Stimulated activated CD4-positive, alpha-beta T cell treated with anti-CD3 and anti-CD28 coated beads, Interleukin-12 subunit alpha, Interleukin-12 subunit beta, amount 100 ng/mL, for 24 hours (primary cell): ENCODE measurements around the gene FASN.
A peak's percentile ranks its signal among the peaks of the same experiment; 100 is the strongest.

Source experiments
- DNase-seq, 2 experiments: peaks; one replicate each; pipeline ENCODE4 v3.0.0-alpha.2; 2020; ENCODE audit warnings: low read depth in 2 of 2

Gene FASN

DNA sequence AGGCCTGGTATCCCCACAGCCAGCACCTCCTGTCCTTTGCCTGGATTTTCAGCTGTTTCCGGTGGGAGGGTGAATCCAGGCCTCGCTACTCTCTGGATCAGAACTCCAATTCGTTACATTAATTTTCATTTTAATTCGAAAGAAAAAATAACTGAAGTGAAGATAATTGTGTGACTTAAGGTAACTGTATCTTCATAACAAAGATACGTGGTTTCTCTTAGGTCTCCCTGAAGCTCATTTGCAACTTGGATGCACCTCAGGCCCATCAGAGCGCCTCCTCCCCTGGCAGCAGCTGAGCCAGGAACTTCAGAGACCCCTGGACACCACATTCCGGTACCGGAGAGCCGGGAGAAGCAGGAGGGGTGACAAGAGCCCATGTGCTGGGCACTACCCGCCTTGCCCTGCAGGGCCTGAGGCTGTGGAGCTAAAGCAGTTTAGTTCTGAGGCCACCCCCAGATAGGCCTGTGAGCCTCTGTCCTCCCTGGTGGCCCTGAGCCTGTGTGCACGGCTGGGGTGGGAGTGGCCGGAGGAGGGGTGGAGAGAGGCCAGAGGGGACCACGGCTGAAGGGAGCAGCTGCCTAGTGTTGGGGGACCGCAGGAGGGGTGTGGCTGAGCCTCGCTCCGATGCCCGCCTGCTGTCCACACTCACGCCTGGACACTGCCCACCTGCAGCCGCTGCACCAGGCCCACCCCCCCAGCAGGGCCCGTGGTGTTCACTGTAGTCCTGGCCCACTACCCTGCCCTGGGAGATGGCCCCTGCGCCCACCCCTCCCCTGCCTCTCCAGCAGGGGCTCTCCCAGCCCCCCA is 21.0 kb downstream of the FASN start:
- no peak for DNase-seq

DNA sequence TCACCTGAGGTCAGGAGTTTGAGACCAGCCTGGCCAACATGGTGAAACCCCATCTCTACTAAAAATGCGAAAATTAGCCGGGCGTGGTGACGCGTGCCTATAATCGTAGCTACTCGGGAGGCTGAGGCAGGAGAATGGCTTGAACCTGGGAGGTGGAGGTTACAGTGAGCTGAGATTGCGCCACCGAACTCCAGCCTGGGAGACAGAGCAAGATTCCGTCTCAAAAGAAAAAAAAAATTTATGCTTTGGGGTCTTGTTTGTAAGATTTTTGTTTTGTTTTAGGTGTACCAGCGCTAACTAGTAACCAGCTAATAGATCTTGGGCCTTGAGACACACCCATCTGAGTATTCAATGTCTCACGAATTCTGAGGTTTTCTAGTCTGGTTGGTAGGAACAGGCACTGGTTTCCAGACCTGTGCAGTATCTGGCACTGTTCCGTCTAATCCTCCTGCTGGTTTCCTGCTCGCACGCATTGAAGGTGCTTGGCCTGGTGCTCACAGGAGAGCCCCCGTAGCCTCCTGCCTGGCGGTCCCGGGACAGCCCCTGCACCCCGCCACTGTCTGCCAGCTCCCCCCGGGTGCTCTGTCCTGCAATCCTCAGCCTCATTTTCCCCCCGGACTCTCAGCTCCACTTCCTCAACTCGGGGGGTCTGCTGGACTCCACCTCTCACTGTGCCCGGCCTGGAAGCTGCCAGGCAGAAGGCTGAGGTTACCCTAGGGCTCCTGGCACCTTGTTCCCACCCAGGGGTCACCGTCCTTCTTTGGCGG is 21.8 kb downstream of the FASN start:
- DNase-seq, result no peak

DNA sequence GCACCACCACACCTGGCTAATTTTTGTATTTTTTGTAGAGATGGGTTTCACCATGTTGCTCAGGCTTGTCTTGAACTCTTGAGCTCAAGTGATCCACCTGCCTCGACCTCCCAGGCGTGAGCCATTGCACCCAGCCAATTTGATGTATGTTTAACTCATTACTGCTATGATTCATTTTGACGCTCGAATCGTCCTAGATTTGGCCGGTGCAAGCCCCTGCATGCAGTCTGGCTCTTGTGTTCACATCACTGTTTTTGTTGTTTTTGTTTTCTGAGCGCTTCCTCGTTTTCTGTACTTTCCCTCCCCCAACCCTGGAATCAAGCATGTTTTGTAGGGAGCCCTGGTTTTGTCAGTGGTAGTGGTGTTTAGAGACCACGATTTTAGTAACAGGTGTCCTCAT is 24.6 kb downstream of the FASN start:
- DNase-seq, result no peak

DNA sequence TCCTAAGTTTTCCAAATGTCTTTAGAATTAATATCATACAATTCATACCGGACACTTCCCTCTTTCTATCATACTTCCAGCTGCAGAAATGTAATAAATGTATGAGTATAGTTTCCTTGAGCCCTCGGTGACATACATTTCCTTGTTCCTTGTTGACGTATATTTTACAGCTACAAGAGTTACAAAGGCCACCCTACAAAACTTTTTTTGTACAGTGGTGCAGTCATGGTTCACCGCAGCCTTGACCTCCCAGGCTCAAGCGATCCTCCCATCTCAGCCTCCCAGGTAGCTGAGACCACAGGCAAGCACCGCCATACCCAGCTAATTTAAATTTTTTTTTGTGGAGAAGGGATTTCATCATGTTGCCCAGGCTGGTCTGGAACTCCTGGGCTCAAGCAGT is 25.2 kb downstream of the FASN start:
- no peak for DNase-seq

DNA sequence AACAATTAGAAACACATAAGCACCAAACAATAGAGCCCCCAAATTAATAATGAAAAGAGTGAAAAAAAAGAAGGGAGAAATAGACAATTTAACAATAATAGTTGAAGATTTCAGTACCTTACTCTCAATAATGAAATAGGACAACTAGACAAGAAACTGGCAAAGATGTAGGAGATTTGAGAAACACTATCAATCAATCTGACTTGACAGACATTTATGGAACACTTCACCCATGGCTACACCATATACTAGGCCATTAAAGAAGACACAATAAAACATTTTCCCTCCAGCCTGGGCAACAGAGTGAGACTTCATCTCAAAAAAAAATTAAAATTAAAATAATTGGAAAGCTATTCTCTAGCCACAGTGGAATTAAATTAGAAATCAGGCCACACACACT is 27.4 kb downstream of the FASN start:
- no peak for DNase-seq

DNA sequence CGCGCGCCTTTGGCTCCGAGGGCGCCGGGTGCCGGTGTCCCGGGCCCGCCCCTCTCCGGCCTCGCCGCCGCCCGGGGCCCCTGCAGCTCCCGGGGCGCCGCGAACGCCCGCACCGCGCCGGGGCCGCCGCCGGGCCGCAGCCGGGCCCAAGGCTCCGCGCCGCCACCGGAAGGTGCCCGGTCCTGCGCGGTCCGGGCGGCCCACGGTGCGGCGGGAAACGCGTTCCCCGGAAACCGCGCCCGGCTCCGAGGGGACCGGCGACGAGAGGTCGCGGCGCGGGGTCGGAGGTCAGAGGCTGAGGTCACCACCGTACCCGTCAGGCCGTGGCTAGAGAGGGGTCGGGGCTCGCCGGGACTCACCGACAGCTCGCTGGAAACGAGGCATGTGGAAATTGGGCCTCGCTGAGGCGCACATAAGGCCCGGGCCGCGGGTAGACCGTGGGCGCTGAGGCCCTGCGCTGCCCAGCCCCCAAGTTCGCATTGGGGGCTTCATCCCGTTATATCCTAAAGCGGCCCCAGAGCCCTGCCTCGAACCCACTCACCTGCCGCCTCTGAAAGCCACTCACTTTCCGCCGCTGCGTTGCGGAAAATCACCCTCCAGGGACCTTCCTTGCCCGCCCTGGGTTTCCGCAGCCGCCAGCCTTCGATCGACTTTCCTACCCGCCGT is 32.3 kb downstream of the FASN start, which contains the start of gene DUS1L:
TSS of gene DUS1L (minus strand) at position 167 of the 666 bp plus-strand sequence. CDS start 745 bp downstream, outside the sequence.
- DNase-seq, result peak; percentile 51 to 57

DNA sequence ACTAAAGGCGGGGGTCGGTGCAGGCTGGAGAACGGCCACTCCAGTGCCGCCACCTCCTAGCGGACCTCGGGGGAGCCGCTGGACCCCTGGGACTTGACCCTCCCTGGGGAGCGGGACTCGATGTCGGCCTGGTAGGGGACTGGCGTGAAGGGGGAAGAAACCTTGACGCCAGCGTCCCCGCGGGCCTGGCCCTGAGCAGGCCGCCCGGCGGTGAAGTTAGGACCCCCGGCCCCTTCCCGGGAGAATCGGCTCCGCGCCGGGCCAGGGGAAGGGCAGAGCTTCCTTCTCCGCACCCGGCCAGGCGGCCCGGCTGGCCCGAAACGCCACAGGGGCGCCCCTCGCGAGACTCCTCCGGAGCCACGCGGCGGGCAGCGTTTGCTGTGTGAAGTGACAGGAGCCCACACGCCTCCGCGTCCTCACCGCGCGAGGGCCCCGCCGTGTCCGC is 32.8 kb downstream of the FASN start:
- no peak for DNase-seq

DNA sequence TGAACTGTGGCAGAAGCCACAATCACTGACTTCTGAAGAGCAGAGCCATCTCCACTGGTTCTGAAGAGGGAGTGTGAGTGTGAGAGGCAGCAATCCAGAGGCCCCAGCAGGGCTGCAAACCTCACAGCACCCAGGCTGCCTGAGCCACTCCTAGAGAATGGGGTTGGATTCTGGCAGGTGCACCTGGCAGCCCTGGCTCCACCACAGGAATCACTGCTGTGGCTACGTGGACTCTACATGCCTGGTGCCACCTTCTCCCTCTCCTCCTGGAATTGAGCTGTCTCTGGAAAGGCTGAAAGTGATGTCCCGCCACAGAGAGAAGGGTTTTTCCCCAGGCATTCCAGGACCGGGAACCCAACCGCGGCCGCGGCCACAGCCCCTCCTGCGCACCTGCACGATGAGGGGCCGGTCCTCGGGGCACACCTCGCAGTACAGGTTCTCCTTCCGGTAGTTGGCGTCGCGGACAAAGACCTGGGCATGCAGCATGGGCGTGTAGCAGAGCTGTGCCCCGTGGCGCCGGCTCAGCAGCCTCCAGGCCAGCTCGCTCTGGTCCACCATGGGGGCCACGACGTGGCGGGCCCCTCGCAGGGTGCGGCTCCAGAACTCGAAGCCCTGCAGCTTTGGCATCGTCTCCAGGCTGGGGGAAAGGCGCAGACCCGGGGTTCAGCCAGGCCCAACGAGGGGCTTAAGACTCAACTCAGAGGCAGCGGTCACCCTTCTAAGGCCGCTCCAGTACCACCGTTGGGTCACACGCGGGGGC is 33.4 kb downstream of the FASN start:
- DNase-seq, result no peak

DNA sequence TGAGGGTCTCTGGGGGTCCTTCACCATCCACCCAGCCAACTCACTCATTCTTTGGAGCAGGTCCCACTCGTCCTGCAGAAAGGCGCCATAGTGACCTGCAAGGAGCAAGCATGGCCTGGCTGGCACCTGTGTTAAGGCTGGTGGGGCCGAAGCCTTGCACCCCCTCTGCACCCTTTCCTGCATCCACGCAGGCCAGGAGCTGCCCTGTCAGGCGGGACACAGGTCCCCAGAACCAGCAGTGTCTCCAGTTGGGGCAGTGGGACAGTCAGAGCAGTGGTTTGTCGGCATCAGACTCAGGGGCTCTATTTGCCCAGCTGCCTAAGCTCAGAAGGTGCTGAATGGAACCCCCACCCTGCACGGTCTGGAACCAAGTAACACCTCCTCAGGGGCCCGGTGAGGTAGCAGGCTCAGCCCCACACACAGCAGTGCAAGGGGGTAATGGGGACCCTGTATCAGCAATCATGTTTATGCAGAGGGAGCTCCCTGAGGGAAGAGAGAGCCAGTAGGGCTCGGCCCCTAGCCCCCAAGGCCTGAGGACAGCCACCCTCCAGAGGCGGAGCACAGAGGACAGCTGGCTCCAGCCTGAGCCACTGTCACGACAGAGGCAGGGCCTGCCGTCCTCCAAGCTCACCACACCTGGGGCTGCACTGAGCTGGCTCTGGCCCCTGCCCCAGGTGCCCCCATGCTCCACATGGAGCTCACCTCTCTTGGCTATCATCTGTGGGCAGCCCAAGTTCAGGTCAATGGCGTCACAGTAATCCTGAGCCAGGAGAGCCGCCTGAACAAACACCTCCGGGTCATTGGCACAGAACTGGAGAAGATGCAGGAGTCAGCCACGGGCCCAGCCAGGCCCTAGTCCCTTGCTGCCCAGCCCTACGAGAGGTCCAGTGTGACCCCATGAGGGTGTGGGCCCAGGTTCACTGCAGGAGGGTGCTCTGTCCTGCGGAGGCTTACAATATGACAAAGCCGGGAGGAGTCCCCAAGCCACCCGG is 34.3 kb downstream of the FASN start:
- no peak for DNase-seq

DNA sequence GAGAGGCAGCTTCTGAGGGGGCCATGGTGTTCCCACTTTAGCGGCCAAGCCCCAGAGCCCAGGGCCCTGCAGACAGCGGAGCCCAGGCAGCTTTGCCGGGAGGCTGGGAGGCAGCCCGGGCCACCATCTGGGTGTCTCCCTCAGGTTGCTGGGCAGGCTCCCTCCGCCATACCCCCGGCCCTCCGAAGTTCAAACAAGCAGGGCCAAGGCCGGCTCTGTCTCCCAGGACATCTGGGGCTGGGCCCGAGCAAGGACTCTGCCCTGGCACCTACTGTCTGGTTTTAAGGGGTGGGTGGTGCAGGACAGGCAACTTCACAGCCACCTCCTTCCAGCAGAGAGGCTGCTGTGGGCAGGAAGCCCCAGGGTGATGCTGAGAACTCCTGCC is 35.1 kb downstream of the FASN start:
- no peak for DNase-seq

DNA sequence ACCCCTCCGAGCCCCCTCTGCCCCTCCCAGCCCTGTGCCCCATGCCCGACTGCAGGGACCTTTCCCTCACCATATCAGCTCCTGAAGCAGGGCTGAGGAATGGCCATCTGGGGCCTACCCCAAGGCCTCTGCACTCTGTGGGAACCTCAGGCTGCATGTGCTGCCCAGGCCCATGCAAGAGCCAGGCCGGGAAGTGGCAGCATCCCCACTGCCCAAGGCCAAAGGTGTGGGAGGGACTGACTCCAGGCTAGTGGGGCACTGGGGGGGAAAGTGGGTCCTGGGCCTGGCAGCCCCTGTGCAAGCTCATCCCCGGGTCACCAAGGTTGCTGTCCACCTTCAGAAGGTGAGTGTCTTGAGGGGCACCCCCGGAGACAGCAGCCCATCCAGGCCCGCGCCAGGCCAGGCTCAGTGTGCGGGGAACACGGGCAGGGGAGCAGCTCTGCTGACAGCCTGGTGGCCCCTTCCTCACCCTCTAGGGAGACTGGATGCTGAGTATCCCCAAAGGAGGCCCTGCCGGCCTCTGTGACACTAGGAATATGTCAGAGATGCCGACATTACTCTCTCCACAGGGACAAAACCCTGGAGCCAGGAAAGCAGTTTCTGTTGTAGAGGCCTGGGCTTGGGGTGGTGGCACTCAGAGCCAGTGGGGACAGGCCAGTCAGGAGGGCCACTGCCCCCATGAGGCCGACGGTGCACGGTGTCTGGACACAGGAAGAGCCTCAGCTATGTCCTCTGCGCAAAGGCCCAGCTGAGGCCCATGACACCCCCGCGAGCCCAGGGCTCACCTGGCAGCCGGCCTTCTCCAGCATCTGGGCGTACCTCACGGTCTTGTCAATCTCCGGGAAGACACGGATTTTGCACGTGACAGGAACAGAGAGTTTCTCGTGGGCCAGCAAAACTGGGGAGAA is 35.7 kb downstream of the FASN start:
- no peak for DNase-seq

DNA sequence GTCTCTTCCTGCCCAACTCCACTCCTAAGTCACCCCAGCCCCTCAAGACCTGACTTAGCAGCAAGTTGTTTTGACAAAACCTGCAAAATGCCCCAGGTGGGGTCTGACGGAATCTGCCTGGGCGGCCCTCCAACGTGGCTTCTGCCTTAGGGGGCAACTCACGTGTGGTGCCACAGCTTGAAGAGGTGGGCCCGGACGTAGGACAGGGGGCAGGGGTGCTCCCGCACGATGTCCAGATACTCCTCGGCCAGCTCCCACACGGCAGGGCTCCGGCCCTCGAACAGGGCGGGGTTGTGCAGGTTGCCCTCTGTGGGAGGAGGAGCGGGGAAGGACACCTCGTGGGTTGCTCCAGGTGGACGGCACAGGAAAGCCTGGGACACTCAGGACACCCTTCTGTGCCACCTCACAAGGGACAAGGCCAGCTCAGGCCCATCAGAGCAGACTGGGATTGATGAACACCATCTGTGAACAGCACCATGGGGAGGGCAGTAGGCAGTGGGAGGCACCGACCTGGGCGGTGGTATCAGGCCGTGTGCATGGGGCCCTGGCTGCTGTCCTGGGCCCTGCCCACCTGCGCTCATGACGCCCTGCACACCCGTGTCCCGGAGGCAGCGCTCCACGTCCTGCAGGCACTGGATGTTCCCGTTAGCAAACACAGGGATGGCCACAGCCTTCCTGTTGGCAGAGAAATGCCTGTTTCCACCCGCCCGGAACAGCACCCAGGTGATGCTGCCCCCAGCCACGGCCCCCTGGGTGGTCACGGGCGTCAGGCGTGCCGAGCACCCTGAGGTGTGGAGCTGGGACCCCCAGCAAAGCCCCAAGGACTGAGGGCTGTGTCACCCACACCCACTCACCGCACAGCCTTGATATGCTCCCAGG is 36.8 kb downstream of the FASN start:
- no peak for DNase-seq

DNA sequence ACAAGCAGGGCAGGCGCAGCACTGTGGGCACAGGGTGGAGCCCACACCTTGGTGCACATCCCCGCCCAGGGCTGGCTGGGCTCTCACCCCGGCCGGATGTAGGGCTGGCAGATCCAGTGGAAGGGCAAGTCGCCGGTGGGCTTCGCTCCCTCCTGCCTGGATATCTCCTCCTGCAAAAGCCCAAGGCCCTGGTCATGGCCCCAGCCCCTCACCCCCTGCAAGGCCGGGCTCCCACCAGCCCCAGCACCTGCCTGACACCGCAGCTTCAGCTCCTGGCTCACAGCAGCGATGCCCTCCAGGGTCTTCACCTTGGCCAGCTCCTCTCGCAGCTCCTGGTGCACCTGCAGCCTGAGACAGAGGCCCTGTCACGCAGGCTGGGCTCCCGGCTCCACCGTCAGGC is 37.4 kb downstream of the FASN start:
- no peak for DNase-seq

DNA sequence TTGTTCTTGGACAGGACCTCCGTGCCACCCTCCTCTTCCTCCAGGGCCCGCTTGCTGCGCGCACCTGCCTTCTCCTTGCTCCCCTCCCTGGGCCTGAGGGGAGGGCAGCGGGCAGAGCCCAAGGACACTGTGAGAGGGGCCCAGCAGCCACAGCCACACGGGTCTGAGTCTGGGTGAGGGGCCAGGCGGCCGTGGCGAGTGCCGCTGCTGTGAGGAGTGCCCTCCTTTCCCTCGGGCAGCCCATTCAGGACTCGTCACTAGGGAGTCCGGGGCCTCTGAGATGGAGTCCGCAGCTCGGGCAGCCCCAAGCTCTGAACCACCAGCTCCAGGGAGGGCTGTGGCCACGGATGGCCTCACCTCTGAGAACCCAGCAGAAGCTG is 38.0 kb downstream of the FASN start:
- no peak for DNase-seq

DNA sequence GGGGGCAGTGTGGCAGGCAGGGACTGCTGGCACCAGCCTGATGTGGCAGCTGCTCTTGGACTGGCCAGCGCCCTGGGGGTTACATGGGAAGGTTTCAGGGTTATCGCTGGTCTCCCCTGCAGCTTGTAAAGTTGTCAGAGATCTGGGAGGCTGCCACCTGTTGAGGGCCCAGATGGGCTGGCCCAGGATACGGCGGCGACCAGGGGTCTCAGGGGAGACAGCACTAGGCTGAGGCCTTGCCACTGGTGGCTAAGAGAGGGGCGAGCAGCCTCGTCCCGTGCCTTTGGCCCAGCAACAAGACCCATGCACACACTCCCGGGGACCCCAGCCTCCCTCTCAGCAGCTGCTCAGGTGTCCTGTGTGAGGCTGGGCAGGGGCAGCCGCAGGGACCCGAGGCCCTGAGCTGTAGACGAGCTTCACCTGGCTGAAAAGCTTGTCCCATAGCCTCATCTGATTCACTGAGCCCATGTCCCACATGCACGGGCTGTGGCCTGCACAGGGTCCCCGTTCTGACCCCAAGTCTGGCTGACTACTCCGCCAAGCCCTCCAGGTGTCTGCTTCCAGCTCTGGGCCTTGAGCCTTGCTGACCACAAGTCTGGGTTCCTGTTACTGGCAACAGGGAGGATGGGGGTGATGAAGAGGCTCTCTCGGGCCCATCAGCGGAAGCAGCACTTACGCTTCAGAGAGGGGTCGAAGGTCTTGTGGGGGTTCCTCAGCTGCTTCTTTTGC is 38.6 kb downstream of the FASN start:
- DNase-seq, result no peak

DNA sequence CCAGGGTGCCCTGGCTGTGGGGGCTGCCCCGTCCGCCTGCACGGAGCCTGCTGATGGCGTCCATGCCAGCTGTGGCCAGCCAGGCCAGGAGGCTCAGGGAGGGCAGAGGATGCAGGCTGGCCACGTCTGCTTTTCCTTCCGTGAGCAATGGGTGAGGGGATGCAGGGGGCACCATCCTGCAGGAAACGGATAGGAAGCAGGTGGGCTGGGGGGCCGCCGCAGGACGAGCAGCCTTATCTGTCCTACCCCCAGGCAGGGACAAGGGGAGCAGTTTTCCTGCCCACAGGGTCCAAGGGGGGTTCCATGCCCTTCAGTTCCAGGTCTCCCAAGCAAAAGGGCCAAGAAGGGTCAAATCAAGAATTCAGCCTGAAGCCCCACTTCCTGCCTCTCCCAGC is 39.2 kb downstream of the FASN start:
- no peak for DNase-seq

DNA sequence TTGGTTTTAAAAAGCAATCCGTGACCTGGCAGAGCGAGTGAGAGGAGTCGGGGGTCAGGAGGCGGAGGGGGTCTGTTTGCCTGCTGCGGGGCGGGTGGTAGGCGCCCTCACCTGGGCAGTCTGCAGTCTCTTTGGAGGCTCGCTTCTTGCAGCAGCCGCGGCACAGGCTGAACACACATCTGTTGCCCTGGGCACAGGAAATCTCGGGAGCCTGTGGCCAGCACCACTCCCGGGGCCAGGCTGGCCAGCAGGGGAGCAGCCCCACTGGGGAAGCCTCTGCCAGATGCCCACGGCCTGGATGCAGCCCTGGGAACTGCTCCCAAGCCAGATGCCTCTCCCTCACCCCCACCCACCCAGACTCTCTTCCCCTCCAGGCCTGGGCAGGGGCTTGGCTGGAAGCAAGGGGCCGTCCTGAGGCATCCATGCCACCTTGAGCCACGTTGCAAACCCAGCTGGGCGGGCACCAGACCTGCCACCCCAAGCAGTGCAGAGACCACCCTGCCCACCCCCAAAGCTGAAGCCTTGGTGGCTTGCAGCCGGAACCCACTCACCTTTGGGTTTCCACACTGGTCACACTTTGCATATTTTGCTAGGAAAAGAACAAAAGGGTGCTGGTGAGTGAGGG is 39.7 kb downstream of the FASN start:
- no peak for DNase-seq
